A673 (cell line): ENCODE results near the gene ANKRD16. TPM values are rescaled to one million over a fixed set of nuclear protein-coding genes. Genes with fewer than 3 reads are reported as not detected.
"Not testable (repeated sequence)": the region's sequence is repeated elsewhere in the genome, so short reads cannot be mapped to it uniquely, and the experiment has no call there.

ENCODE experiments used
- BruUV-seq: library from RNA; stranded (reverse); fragments of 400-500 nt; replicated peaks from 2 replicates; lab custom pipeline; 2021; lab: Mats Ljungman, UMichigan
- CTCF ChIA-PET: fragments of 300-600 bp; sonication (Branson Sonifier 250); formaldehyde crosslinking; loops from one replicate; lab custom pipeline; 2022; ENCODE audit warnings: antibody characterized with exemption; lab: Charles Lee
- POLR2A ChIA-PET: fragments of 300-600 bp; sonication (Branson Sonifier 250); formaldehyde crosslinking; loops from one replicate; lab custom pipeline; 2022; ENCODE audit warnings: antibody characterized with exemption; ENCODE audit not compliant: low non-redundant PET; lab: Charles Lee
- DNase-seq: peaks from one replicate; pipeline ENCODE4 v3.0.0-alpha.2; 2015; ENCODE audit warnings: low spot score
- H3K27ac ChIP-seq: fragments of 200-600 bp; sonication (generic); 2 replicates; pipeline ENCODE4 v1.5.1; 2016; ENCODE audit warnings: mixed run types, low read depth, mild to moderate bottlenecking, mixed read lengths, antibody characterized with exemption, low read length; ENCODE audit not compliant: poor library complexity, severe bottlenecking
- H3K27me3 ChIP-seq: fragments of 200-600 bp; sonication (generic); replicated peaks from 2 replicates; pipeline ENCODE4 v1.6.1; 2017; ENCODE audit warnings: mixed run types, low read depth, mild to moderate bottlenecking, mixed read lengths, antibody characterized with exemption, low read length; ENCODE audit not compliant: insufficient read depth, poor library complexity
- H3K36me3 ChIP-seq: fragments of 200-600 bp; sonication (generic); 2 replicates; pipeline ENCODE4 v1.6.1; 2016; ENCODE audit warnings: mixed run types, mild to moderate bottlenecking, mixed read lengths, antibody characterized with exemption, low read length; ENCODE audit not compliant: insufficient read depth, poor library complexity, severe bottlenecking
- H3K4me1 ChIP-seq: fragments of 200-600 bp; sonication (generic); 2 replicates; pipeline ENCODE4 v1.6.1; 2017; ENCODE audit warnings: mixed run types, mild to moderate bottlenecking, mixed read lengths, antibody characterized with exemption, low read length; ENCODE audit not compliant: insufficient read depth, poor library complexity, severe bottlenecking
- H3K4me3 ChIP-seq: fragments of 200-600 bp; sonication (generic); 2 replicates; pipeline ENCODE4 v1.5.1; 2016; ENCODE audit warnings: low read depth, mixed run types, mild to moderate bottlenecking, mixed read lengths, low read length; ENCODE audit not compliant: poor library complexity, severe bottlenecking
- H3K9me3 ChIP-seq: fragments of 200-600 bp; sonication (generic); 2 replicates; pipeline ENCODE4 v1.6.1; 2016; ENCODE audit warnings: mixed run types, low read depth, mild to moderate bottlenecking, mixed read lengths, antibody characterized with exemption, low read length; ENCODE audit not compliant: poor library complexity, severe bottlenecking
- EZH2 ChIP-seq: fragments of 200-600 bp; sonication (generic); IDR thresholded peaks from 2 replicates; pipeline ENCODE4 v1.6.1; 2017; ENCODE audit warnings: borderline replicate concordance, low read depth, mild to moderate bottlenecking, mixed read lengths, antibody characterized with exemption, low read length; ENCODE audit not compliant: poor library complexity, severe bottlenecking
- intact Hi-C: fragments of 100-400 bp; cut with micrococcal nuclease; formaldehyde crosslinking; loops from one replicate; pipeline ENCODE4 v1.10.0; 2022; ENCODE audit not compliant: unreplicated experiment
- total RNA-seq: library from RNA; stranded (reverse); gene quantifications from 2 replicates; pipeline ENCODE4 v1.2.3, GENCODE V29; 2021
- TF ChIP-seq, protein P1 (sequence below): fragments of 300-800, 200-600 bp; sonication (generic); conservative IDR thresholded peaks from 2 replicates; pipeline ENCODE4 v1.5.1; 2017; ENCODE audit warnings: low read depth, mild to moderate bottlenecking, antibody characterized with exemption, low read length, moderate library complexity, mixed read lengths

Gene ANKRD16
- total RNA-seq, 1 experiment from 2014 or later = 16.2 TPM

DNA sequence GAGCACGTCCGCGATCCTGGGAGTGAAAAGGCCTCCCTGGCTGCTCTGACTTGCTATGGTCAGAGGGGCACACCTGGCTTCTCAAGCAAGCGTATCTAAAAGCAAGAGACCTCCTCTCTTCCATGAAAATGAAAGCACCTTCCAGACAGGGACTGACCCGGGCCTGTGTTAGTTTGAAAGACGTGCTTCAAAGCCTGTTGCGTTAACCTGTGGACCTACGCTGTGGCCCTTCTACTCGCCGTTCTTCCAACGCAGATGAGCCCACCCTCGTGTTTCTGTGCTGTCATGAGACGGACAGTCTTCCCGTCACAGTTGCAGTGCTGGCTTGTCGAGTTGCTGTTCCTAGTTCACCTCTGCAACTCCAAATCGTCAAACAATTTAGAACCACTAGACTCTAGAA is 61.0 kb downstream of the ANKRD16 start:
- H3K27ac ChIP-seq = no peak overlapping the region
- no peak overlapping the region for H3K4me3 ChIP-seq
- no peaks in the 10 kb centered on the region for H3K27me3 ChIP-seq
- ChIA-PET CTCF (no interaction called here), POLR2A (no interaction called here)
- no peaks in the 10 kb centered on the region for H3K4me1 ChIP-seq
- TF ChIP-seq EZH2 = no peak
- TF ChIP-seq, protein P1, sequence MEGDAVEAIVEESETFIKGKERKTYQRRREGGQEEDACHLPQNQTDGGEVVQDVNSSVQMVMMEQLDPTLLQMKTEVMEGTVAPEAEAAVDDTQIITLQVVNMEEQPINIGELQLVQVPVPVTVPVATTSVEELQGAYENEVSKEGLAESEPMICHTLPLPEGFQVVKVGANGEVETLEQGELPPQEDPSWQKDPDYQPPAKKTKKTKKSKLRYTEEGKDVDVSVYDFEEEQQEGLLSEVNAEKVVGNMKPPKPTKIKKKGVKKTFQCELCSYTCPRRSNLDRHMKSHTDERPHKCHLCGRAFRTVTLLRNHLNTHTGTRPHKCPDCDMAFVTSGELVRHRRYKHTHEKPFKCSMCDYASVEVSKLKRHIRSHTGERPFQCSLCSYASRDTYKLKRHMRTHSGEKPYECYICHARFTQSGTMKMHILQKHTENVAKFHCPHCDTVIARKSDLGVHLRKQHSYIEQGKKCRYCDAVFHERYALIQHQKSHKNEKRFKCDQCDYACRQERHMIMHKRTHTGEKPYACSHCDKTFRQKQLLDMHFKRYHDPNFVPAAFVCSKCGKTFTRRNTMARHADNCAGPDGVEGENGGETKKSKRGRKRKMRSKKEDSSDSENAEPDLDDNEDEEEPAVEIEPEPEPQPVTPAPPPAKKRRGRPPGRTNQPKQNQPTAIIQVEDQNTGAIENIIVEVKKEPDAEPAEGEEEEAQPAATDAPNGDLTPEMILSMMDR = no peak
- BruUV-seq = no TSS peak
- H3K36me3 ChIP-seq = no peaks in the 10 kb centered on the region
- H3K9me3 ChIP-seq = no peaks in the 10 kb centered on the region
- no peak for DNase-seq
- intact Hi-C loops = no loop called here

DNA sequence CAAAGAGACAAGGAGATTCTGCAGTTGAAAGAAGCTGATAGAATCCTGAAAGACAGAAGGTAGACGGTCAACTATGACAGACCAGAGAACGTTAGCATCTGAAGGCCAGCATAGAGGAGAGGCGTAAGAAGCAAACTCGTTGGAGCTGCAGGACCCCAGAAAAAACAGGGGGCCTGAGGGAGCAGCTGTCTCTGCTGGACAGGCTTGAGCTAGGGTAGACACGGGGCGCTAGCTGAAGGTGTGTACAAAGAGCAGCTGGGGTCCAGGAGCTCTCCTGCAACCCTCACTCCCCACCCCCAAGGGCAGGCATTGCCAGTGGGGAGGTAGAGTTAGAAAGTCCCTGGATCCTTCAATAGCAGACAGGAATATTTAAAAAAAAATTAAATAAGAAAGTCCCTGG is 61.9 kb downstream of the ANKRD16 start:
- Histone ChIP-seq H3K36me3 (no peaks in the 10 kb centered on the region), H3K9me3 (no peaks in the 10 kb centered on the region), H3K27me3 (no peaks in the 10 kb centered on the region), H3K27ac (no peak overlapping the region), H3K4me3 (no peak overlapping the region), H3K4me1 (no peaks in the 10 kb centered on the region)
- POLR2A ChIA-PET = no interaction called here
- no TSS peak for BruUV-seq
- no peak for TF ChIP-seq EZH2
- TF ChIP-seq, protein P1 = no peak
- no peak for DNase-seq
- CTCF ChIA-PET = no interaction called here
- intact Hi-C loops = no loop called here

DNA sequence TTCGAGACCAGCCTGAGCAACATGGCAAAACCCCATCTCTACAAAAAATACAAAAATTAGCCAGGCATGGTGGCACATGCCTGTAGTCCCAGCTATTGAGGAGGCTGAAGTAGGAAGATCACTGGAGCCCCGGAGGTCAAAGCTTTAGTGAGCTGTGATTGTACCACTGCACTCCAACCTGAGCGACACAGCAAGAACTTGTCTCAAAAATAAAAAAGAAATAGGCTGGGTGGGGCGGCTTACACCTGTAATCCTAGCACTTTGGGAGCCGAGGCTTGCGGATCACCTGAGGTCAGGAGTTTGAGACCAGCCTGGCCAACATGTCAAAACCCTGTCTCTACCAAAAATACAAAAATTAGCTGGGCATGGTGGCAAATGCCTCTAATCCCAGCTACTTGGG is 63.2 kb downstream of the ANKRD16 start:
- BruUV-seq, CTCF ChIA-PET, POLR2A ChIA-PET, H3K27me3 ChIP-seq, H3K9me3 ChIP-seq, H3K27ac ChIP-seq, H3K4me1 ChIP-seq, DNase-seq, H3K4me3 ChIP-seq, H3K36me3 ChIP-seq, intact Hi-C loops: not testable (repeated sequence)

DNA sequence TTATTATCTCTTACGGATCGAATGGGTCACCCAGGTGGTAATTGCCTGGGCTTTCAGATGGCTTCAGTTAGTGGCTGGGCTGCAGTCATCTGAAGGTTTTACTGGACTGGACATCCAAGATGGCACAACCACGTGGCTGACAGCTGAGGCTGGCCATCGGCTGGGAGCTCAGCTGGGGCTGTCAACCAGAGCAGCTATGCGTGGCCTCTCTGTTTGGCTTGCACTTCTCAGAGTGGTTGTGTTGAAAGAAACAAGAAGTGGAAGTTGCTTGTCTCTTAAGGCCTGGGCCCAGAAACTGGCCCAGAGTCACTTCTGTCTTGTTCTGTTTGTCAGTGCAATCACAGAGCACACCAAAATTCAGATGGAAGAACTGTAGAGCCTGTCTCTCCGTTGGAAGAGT is 70.8 kb downstream of the ANKRD16 start:
- CTCF ChIA-PET = no interaction called here

More for the DNA sequence above, 70.8 kb downstream of the ANKRD16 start:
- no peaks in the 10 kb centered on the region for H3K27me3 ChIP-seq
- peaks cover 9% of the 10 kb centered on the region for H3K4me1 ChIP-seq
- BruUV-seq = no TSS peak
- no peak for DNase-seq
- no peaks in the 10 kb centered on the region for H3K9me3 ChIP-seq
- no peaks in the 10 kb centered on the region for H3K36me3 ChIP-seq
- no peak overlapping the region for H3K27ac ChIP-seq
- H3K4me3 ChIP-seq = no peak overlapping the region
- POLR2A ChIA-PET = no interaction called here
- TF ChIP-seq, protein P1 = no peak
- TF ChIP-seq EZH2 = no peak
- intact Hi-C loops = no loop called here
